GM06990 (cell line): ENCODE measurements around the gene FBXW8.

Experiments
- DNase-seq: peaks from one replicate; pipeline ENCODE4 v3.0.0-alpha.2; 2011; ENCODE audit not compliant: insufficient read length; ENCODE audit errors: extremely low read depth
- H3K27me3 ChIP-seq: replicated peaks from 2 replicates; pipeline ENCODE4 v1.6.0; 2011; ENCODE audit warnings: low read length; ENCODE audit not compliant: control insufficient read depth, insufficient read depth
- H3K36me3 ChIP-seq: 2 replicates; pipeline ENCODE4 v1.5.1; 2011; ENCODE audit warnings: low read length; ENCODE audit not compliant: control insufficient read depth, insufficient read depth
- H3K4me3 ChIP-seq: replicated peaks from 2 replicates; pipeline ENCODE4 v1.5.1; 2011; ENCODE audit warnings: low read depth, mild to moderate bottlenecking, control low read depth, low read length
- CTCF ChIP-seq: IDR thresholded peaks from 2 replicates; pipeline ENCODE4 v1.5.1; 2011; ENCODE audit warnings: low read length, control low read depth, mild to moderate bottlenecking, inconsistent platforms; ENCODE audit not compliant: insufficient read depth, poor library complexity, severe bottlenecking

FBXW8 gene

GRCh38 chr12:117072736-117073490, 162.2 kb downstream of the FBXW8 start:
- H3K36me3 ChIP-seq, result peaks cover 1% of the 10 kb centered on the region
- H3K4me3 ChIP-seq, result no peak overlapping the region
- H3K27me3 ChIP-seq, result no peaks in the 10 kb centered on the region
- DNase-seq, result no peak
- TF ChIP-seq CTCF, result no peak

GRCh38 chr12:117073611-117074010, 162.9 kb downstream of the FBXW8 start:
- TF ChIP-seq CTCF, result no peak
- peaks cover 1% of the 10 kb centered on the region for H3K36me3 ChIP-seq
- no peaks in the 10 kb centered on the region for H3K27me3 ChIP-seq
- H3K4me3 ChIP-seq, result no peak overlapping the region
- no peak for DNase-seq

GRCh38 chr12:117076410-117077372, 165.9 kb downstream of the FBXW8 start:
- DNase-seq, result no peak
- no peak overlapping the region for H3K4me3 ChIP-seq
- H3K36me3 ChIP-seq, result no peaks in the 10 kb centered on the region
- no peaks in the 10 kb centered on the region for H3K27me3 ChIP-seq
- no peak for TF ChIP-seq CTCF

- TF ChIP-seq CTCF, result no peak
- H3K36me3 ChIP-seq, result no peaks in the 10 kb centered on the region
- no peaks in the 10 kb centered on the region for H3K27me3 ChIP-seq
- DNase-seq, result no peak
- H3K4me3 ChIP-seq, result no peak overlapping the region
Observed at GRCh38 chr12:117079487-117079886, 168.7 kb downstream of the FBXW8 start.

GRCh38 chr12:117080661-117081144, 170.0 kb downstream of the FBXW8 start:
- H3K36me3 ChIP-seq, result no peaks in the 10 kb centered on the region
- DNase-seq, result no peak
- TF ChIP-seq CTCF, result no peak
- no peak overlapping the region for H3K4me3 ChIP-seq
- H3K27me3 ChIP-seq, result no peaks in the 10 kb centered on the region
